GM18873 (cell line): ENCODE results near the gene ASB13.

Experiments used
- ATAC-seq: cut with Tn5 transposase; IDR thresholded peaks from one replicate; pipeline ENCODE4 v1.9.1; 2021; ENCODE audit warnings: mild to moderate bottlenecking, moderate library complexity, moderate number of reproducible peaks; ENCODE audit not compliant: unreplicated experiment, low FRiP score

The ASB13 gene

GRCh38 chr10:5666008-5666840 is at the start of gene ASB13:
TSS of gene ASB13 (minus strand) at chr10:5666595. CDS start at chr10:5666551, 44 bp downstream.
- ATAC-seq, result no peak

- ATAC-seq, result no peak
Observed at GRCh38 chr10:5711642-5712041, 45.2 kb upstream of the ASB13 start.

GRCh38 chr10:5710859-5711258 is 44.5 kb upstream of the ASB13 start:
- no peak for ATAC-seq

- ATAC-seq, result no peak
Observed at GRCh38 chr10:5709865-5710264, 43.5 kb upstream of the ASB13 start.

GRCh38 chr10:5708356-5708755 is 42.0 kb upstream of the ASB13 start:
- ATAC-seq, result no peak

- no peak for ATAC-seq
Observed at GRCh38 chr10:5698062-5698461, 31.7 kb upstream of the ASB13 start.

- no peak for ATAC-seq
Observed at GRCh38 chr10:5697342-5697741, 30.9 kb upstream of the ASB13 start.

- no peak for ATAC-seq
Observed at GRCh38 chr10:5694573-5694972, 28.2 kb upstream of the ASB13 start.

GRCh38 chr10:5692461-5693358 is 26.3 kb upstream of the ASB13 start:
- peak; percentile 67 for ATAC-seq

- ATAC-seq, result no peak
Observed at GRCh38 chr10:5691786-5692185, 25.4 kb upstream of the ASB13 start.

- no peak for ATAC-seq
Observed at GRCh38 chr10:5688587-5688986, 22.2 kb upstream of the ASB13 start.

- ATAC-seq, result no peak
Observed at GRCh38 chr10:5685764-5686240, 19.4 kb upstream of the ASB13 start.

GRCh38 chr10:5684971-5685763 is 18.8 kb upstream of the ASB13 start:
- ATAC-seq, result peak; percentile 33

GRCh38 chr10:5684318-5684970 is 18.0 kb upstream of the ASB13 start, which contains the start of gene TASOR2:
TSS of gene TASOR2 (plus strand) at chr10:5684838. CDS start at chr10:5720643, 35,805 bp downstream.
- peak; percentile 73 for ATAC-seq

- no peak for ATAC-seq
Observed at GRCh38 chr10:5683065-5683464, 16.7 kb upstream of the ASB13 start.

- ATAC-seq, result no peak
Observed at GRCh38 chr10:5681930-5682329, 15.5 kb upstream of the ASB13 start.

GRCh38 chr10:5679606-5680005 is 13.2 kb upstream of the ASB13 start:
- no peak for ATAC-seq

GRCh38 chr10:5679037-5679435 is 12.6 kb upstream of the ASB13 start:
- no peak for ATAC-seq

- no peak for ATAC-seq
Observed at GRCh38 chr10:5678397-5679036, 12.1 kb upstream of the ASB13 start.
